Psoas muscle (tissue), 8 donors: ENCODE data around the gene P2RY6. TPM values are rescaled to one million over a fixed set of nuclear protein-coding genes. Genes with fewer than 3 reads are reported as not detected.

ENCODE experiments used
- ATAC-seq, 4 donors: fragments of 200-7000 bp; cut with Tn5 transposase; one replicate each; pipeline ENCODE4 v1.9.1; 2020; ENCODE audit warnings: moderate library complexity in 3 of 4, mild to moderate bottlenecking in 2 of 4
- DNase-seq, 2 donors: peaks; one replicate each; pipeline ENCODE4 v3.0.0-alpha.2; 2020
- H3K27ac ChIP-seq: fragments of 200-600 bp; one replicate; pipeline ENCODE4 v1.8.0; 2022
- H3K27me3 ChIP-seq, 3 donors: fragments of 200-600 bp in 1 of 3; one replicate each; pipeline versions ENCODE4 v1.6.1 to v1.8.0; 2013 to 2022; ENCODE audit warnings: low read length in 2 of 3, mild to moderate bottlenecking in 2 of 3, moderate library complexity in 1 of 3; ENCODE audit not compliant: insufficient read depth in 3 of 3
- H3K36me3 ChIP-seq, 2 donors: fragments of 200-600 bp in 1 of 2; one replicate each; pipeline versions ENCODE4 v1.6.1 to v1.8.0; 2013 to 2022; ENCODE audit warnings: low read depth in 1 of 2, mild to moderate bottlenecking in 1 of 2, moderate library complexity in 1 of 2; ENCODE audit not compliant: insufficient read depth in 1 of 2
- H3K4me1 ChIP-seq: fragments of 200-600 bp; one replicate; pipeline ENCODE4 v1.8.0; 2022
- H3K4me3 ChIP-seq: fragments of 200-600 bp; one replicate; pipeline ENCODE4 v1.8.0; 2022; ENCODE audit warnings: mild to moderate bottlenecking
- H3K9me3 ChIP-seq: fragments of 200-600 bp; one replicate; pipeline ENCODE4 v1.8.0; 2022
- CTCF ChIP-seq: fragments of 200-600 bp; IDR thresholded peaks from one replicate; pipeline ENCODE4 v1.8.0; 2022; ENCODE audit warnings: antibody characterized with exemption
- WGBS, 3 donors: extraction: QIAGEN DNeasy Blood & Tissue Kit; methylation state at CpG; one replicate each; pipeline versions ENCODE4 v1.1.6 to v1.1.7; 2013; 5-methylcytosine and 5-hydroxymethylcytosine counted together
- intact Hi-C, 2 donors: fragments of 100-400 bp; cut with DNase I; formaldehyde crosslinking; loops; one replicate each; pipeline versions ENCODE4 v1.11.0 to v1.14.2; 2022
- polyA plus RNA-seq, 3 donors: library from polyadenylated mRNA; stranded (reverse); fragments of 200-250 nt; gene quantifications; one replicate each; pipeline ENCODE4 v1.2.3, GENCODE V29; 2013
- total RNA-seq, 4 donors: library from RNA; stranded (reverse); fragmentation: NEBNext Ultra II Directional in 2 of 4; extraction: Animal tissue kit (Norgen Biotek cat#: 25700) in 2 of 4; gene quantifications; one replicate each; pipeline versions ENCODE4 v1.2.1 to v1.2.4, GENCODE V29; 2021 to 2023
- donor health status: healthy with polysubstance abuse.
- donor health status: DM: no; HTN: no; CAD: no; lungs with moderate emphysema.
- donor health status: Bipolar disorder and iron deficiency.
- donor health status: healthy.
- donor health status: DM: yes; HTN: yes; CAD: no.
- donor health status: DM: no; HTN: no; CAD: no.
- donor health status: DM: no; HTN: no; CAD: no.
- donor health status: DM: yes; HTN: yes; CAD: no.

The P2RY6 gene
- total and polyA plus RNA-seq, 7 donors = 0.59 to 2.5 (median 1.3) TPM

DNA sequence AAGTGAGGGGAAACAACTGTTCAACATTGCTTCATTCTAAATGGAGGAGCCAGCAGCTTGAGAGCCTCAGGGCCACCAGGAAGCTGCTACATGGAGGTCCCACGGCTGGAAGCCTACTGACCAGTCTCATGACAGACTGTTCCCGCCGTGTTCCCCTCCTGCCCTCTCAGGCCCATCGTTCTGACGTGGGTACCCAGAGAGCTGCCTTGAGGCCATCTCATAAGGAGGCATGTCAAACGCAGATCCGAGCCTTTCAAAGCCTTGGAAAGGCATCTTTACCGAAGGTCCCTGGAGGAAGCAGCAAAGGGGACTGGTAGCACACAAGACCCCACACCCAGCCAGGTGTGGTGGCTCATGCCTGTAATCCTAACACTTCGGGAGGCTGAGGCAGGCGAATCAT is 27.6 kb downstream of the P2RY6 start:
- WGBS, 3 donors = 86 to 88% (median 86%) methylated on average over 10 of the region's 10 CpGs
- Histone ChIP-seq H3K4me1 (no peaks in the 10 kb centered on the region), H3K9me3 (no peaks in the 10 kb centered on the region), H3K4me3 (no peak overlapping the region), H3K27ac (no peak overlapping the region), H3K27me3 (no peaks in the 10 kb centered on the region), H3K36me3 (no peaks in the 10 kb centered on the region)
- intact Hi-C loops = loop anchor here in 1 of 2 donors (5.0 kb wide), 1 partner anchor 33 kb away; no protein-coding TSS in a partner anchor
- ATAC-seq (no peak), DNase-seq (peak in 1 of 2 donors; percentile 19)
- no peak for TF ChIP-seq CTCF

DNA sequence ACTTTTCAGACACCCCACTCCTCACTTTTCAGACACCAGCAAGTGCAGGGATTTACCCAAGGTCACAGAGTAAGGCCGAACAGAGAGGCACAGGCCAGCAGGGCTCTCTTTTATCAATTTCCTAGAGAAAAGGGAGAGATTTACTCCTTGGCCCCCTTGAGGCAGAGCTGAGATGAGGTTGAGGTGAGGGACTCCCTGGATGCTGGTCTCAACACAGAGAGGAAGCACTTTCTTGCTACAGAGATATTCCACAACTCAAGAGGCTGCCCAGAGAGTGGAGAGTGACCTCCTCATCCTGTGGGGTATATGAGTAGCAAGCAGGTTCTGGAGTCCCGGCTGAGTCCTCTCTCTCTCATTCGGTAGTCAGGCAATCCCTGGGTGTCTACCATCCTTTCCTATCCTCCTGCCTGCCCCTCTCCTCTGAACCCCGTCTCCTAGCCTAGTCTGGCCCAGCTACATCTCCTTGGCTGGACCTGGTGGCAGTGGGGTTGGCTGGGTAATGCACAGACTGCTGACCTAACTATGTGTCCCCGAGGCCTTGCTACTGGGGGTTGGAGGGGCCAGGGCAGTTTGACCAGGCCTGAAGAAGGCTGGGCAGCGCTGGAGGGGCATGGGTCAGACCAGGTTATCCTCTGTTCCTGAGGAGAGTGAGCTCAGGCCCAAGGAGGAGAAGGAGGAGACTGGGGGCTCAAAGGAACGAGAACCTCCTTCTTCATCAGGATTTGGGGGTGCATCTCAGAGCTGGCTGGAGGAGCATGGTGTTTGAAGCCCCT is 34.1 kb downstream of the P2RY6 start:
- Histone ChIP-seq H3K9me3 (no peaks in the 10 kb centered on the region), H3K27ac (no peak overlapping the region), H3K4me3 (no peak overlapping the region), H3K27me3 (peaks cover 0 to 5% (median 4%) of the 10 kb centered on the region in 3 donors), H3K4me1 (peaks cover 9% of the 10 kb centered on the region), H3K36me3 (no peaks in the 10 kb centered on the region)
- no peak for TF ChIP-seq CTCF
- ATAC-seq = no peak
- peak in 1 of 2 donors; percentile 43 for DNase-seq
- WGBS, 3 donors = 71 to 87% (median 73%) methylated on average over 6 to 7 of the region's 7 CpGs
- intact Hi-C loops = loop anchor here in 1 of 2 donors (2.0 kb wide), 1 partner anchor 87 kb away; no protein-coding TSS in a partner anchor

DNA sequence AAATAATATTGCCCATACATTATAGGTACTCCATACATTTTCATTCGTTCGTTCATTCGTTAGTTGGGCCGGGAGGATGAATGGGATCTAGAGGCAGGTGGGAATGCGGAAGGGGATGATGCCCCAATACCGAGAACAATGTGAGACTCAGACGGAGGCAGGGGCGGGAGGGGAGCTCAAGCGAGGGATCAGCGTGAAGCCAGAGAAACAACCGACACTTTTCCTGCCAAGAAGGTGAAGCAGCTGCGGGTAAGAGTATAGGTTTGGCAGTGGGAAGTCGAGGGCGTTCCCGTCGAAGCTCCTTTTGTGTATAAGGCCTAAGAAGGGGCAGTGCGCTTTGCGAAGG is 34.8 kb downstream of the P2RY6 start:
- H3K36me3 ChIP-seq = no peaks in the 10 kb centered on the region
- H3K27ac ChIP-seq = peak overlapping the region; percentile 32
- intact Hi-C loops = loop anchor here (1.0 to 2.0 kb wide), 2 partner anchors 28 to 86 kb away; no protein-coding TSS in a partner anchor
- H3K4me1 ChIP-seq = peaks cover 9% of the 10 kb centered on the region
- DNase-seq (peak in 1 of 2 donors; percentile 26), ATAC-seq (peak in 1 of 4 donors; percentile 1)
- TF ChIP-seq CTCF = no peak
- H3K4me3 ChIP-seq = peak overlapping the region; percentile 80
- 9 to 11% (median 11%) methylated on average over 18 of the region's 18 CpGs for WGBS, 3 donors
- peaks cover 0 to 5% (median 4%) of the 10 kb centered on the region in 3 donors for H3K27me3 ChIP-seq
- no peaks in the 10 kb centered on the region for H3K9me3 ChIP-seq

- Histone ChIP-seq H3K4me3 (peak overlapping the region; percentile 80), H3K27me3 (peaks cover 0 to 5% (median 4%) of the 10 kb centered on the region in 3 donors), H3K36me3 (no peaks in the 10 kb centered on the region), H3K27ac (peak overlapping the region; percentile 82), H3K9me3 (no peaks in the 10 kb centered on the region), H3K4me1 (peaks cover 9% of the 10 kb centered on the region)
- intact Hi-C loops = loop anchor here (1.0 to 2.0 kb wide), 2 partner anchors 28 to 85 kb away; no protein-coding TSS in a partner anchor
- ATAC-seq (peak; percentile 64 to 88 (median 76)), DNase-seq (peak; percentile 97 to 98)
- 0% methylated on average over 49 to 56 of the region's 56 CpGs for WGBS, 3 donors
- peak; percentile 75 for TF ChIP-seq CTCF
Observed at GRCh38 chr11:73307323-73308002, 35.3 kb downstream of the P2RY6 start.
